ENCODE results near the gene KRTAP2-1.

KRTAP2-1 gene

DNA sequence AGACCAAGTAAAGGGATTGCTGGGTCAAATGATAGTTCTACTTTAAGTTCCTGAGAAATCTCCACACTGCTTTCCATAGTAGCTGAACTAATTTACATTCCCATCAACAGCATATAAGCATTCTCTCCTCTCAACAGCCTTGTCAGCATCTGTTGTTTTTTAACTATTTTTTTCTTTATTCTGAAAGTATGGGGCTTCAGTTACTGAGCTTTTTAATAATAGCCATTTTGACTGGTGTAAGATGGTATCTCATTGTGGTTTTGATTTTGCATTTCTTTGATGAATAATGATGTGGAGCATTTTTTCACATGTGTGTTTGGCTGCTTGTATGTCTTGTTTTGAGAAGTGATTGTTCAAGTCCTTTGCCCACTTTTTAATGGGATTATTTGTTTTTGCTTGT lies 5.5 kb upstream of the KRTAP2-1 start (continued):
- no peak for TF ChIP-seq ZNF560 (tag by site-specific recombination; IDR thresholded peaks at IDR 0.05; ENCODE audit: borderline replicate concordance)

DNA sequence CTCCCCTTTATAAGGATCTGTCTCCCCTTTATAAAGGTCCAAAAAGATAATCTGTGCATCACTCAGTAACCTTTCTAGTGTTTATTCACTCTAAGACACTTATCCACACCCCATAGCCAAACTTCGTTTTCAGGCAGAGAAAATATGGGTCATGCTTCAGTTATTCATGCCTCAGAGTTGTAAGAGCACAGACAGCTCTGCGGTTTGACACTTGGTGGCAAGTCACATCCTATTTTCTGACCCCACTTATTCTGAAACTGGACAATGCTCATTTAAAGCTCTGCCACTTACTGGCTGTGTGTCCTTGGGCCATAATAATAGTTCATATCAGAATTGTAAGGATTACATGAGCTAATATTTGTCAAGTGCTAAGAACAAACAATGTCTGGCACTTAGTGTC lies 2.0 kb upstream of the KRTAP2-1 start:
- Histone ChIP-seq H3K9me3 (ENCODE audit: control insufficient read depth, insufficient read depth, low read depth, low read length) (no peaks in the 10 kb centered on the region), H3K27ac (ENCODE audit: extremely low read depth, low read depth, low read length) (no peak overlapping the region), H3K4me1 (ENCODE audit: control insufficient read depth, insufficient read depth, low read length) (no peaks in the 10 kb centered on the region), H3K36me3 (ENCODE audit: control insufficient read depth in 2 of 2, insufficient read depth in 1 of 2, low read length in 2 of 2) (no peaks in the 10 kb centered on the region), H3K4me3 (ENCODE audit: low read depth, low read length) (no peak overlapping the region)
- ChIA-PET CTCF (no interaction called here), POLR2A (no interaction called here)
- TF ChIP-seq ZEB2 (tag by site-specific recombination; IDR thresholded peaks at IDR 0.05) (no peak), ZNF837 (tag by site-specific recombination; IDR thresholded peaks at IDR 0.05) (no peak), ZNF112 (tag by site-specific recombination; IDR thresholded peaks at IDR 0.05) (no peak), ZNF529 (tag by site-specific recombination; IDR thresholded peaks at IDR 0.05; ENCODE audit: insufficient replicate concordance) (no peak), ZBTB8A (tag by site-specific recombination; IDR thresholded peaks at IDR 0.05) (no peak)

DNA sequence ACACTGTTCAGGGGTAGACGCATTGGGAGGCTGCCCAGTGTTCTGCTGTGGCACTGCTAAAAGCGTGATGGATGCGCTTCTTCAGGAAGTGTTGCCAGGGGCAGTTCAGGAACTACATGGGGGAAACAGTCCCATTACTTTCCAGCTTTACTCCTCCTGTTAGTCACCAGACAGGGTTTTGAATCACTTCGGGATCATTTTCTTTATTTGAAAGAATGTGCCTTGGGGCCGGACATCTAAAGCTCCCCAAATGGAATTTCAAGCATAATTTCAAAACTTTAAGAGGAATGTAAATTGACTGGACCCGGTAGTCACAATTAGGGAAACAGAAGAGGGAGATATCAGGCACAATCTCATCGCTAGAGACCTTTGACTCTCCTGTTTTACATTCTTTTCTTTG lies 1.3 kb upstream of the KRTAP2-1 start:
- Histone ChIP-seq H3K4me1 (ENCODE audit: control insufficient read depth, insufficient read depth, low read length) (no peaks in the 10 kb centered on the region), H3K36me3 (ENCODE audit: control insufficient read depth in 2 of 2, insufficient read depth in 1 of 2, low read length in 2 of 2) (no peaks in the 10 kb centered on the region), H3K4me3 (ENCODE audit: low read depth, low read length) (no peak overlapping the region), H3K27ac (ENCODE audit: extremely low read depth, low read depth, low read length) (no peak overlapping the region), H3K9me3 (ENCODE audit: control insufficient read depth, insufficient read depth, low read depth, low read length) (no peaks in the 10 kb centered on the region; the same call in 1 of the 2 replicates)
- ChIA-PET POLR2A (no interaction called here), CTCF (interaction anchor here (0.6 to 0.7 kb wide), 2 partner anchors 340 to 355 kb away, joined by 4 to 5 read pairs; no protein-coding TSS in a partner anchor)
- TF ChIP-seq, protein P1, sequence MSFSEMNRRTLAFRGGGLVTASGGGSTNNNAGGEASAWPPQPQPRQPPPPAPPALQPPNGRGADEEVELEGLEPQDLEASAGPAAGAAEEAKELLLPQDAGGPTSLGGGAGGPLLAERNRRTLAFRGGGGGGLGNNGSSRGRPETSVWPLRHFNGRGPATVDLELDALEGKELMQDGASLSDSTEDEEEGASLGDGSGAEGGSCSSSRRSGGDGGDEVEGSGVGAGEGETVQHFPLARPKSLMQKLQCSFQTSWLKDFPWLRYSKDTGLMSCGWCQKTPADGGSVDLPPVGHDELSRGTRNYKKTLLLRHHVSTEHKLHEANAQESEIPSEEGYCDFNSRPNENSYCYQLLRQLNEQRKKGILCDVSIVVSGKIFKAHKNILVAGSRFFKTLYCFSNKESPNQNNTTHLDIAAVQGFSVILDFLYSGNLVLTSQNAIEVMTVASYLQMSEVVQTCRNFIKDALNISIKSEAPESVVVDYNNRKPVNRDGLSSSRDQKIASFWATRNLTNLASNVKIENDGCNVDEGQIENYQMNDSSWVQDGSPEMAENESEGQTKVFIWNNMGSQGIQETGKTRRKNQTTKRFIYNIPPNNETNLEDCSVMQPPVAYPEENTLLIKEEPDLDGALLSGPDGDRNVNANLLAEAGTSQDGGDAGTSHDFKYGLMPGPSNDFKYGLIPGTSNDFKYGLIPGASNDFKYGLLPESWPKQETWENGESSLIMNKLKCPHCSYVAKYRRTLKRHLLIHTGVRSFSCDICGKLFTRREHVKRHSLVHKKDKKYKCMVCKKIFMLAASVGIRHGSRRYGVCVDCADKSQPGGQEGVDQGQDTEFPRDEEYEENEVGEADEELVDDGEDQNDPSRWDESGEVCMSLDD (tag by site-specific recombination; IDR thresholded peaks at IDR 0.05): no peak
- no peak for TF ChIP-seq ZNF791 (tag by site-specific recombination; IDR thresholded peaks at IDR 0.05)
- TF ChIP-seq KLF1 (tag by site-specific recombination; IDR thresholded peaks at IDR 0.05): no peak
- no peak for TF ChIP-seq ZBTB8A (tag by site-specific recombination; IDR thresholded peaks at IDR 0.05)
- no peak for TF ChIP-seq HOXA7 (CRISPR knock-in tag; IDR thresholded peaks at IDR 0.05; ENCODE audit: borderline replicate concordance)
- no peak for TF ChIP-seq ZNF510 (tag by site-specific recombination; IDR thresholded peaks at IDR 0.05; ENCODE audit: insufficient replicate concordance)
- TF ChIP-seq GLI4 (tag by site-specific recombination; IDR thresholded peaks at IDR 0.05): no peak
- TF ChIP-seq ZNF121 (tag by site-specific recombination; IDR thresholded peaks at IDR 0.05): no peak
- no peak for TF ChIP-seq ZNF76 (tag by site-specific recombination; IDR thresholded peaks at IDR 0.05; ENCODE audit: borderline replicate concordance, low read depth)
- TF ChIP-seq ZNF623 (tag by site-specific recombination; IDR thresholded peaks at IDR 0.05): no peak
- TF ChIP-seq ZNF530 (tag by site-specific recombination; IDR thresholded peaks at IDR 0.05; ENCODE audit: low read depth): no peak
- no peak for TF ChIP-seq SALL2 (tag by site-specific recombination; IDR thresholded peaks at IDR 0.05; ENCODE audit: borderline replicate concordance)
- TF ChIP-seq, protein P2, sequence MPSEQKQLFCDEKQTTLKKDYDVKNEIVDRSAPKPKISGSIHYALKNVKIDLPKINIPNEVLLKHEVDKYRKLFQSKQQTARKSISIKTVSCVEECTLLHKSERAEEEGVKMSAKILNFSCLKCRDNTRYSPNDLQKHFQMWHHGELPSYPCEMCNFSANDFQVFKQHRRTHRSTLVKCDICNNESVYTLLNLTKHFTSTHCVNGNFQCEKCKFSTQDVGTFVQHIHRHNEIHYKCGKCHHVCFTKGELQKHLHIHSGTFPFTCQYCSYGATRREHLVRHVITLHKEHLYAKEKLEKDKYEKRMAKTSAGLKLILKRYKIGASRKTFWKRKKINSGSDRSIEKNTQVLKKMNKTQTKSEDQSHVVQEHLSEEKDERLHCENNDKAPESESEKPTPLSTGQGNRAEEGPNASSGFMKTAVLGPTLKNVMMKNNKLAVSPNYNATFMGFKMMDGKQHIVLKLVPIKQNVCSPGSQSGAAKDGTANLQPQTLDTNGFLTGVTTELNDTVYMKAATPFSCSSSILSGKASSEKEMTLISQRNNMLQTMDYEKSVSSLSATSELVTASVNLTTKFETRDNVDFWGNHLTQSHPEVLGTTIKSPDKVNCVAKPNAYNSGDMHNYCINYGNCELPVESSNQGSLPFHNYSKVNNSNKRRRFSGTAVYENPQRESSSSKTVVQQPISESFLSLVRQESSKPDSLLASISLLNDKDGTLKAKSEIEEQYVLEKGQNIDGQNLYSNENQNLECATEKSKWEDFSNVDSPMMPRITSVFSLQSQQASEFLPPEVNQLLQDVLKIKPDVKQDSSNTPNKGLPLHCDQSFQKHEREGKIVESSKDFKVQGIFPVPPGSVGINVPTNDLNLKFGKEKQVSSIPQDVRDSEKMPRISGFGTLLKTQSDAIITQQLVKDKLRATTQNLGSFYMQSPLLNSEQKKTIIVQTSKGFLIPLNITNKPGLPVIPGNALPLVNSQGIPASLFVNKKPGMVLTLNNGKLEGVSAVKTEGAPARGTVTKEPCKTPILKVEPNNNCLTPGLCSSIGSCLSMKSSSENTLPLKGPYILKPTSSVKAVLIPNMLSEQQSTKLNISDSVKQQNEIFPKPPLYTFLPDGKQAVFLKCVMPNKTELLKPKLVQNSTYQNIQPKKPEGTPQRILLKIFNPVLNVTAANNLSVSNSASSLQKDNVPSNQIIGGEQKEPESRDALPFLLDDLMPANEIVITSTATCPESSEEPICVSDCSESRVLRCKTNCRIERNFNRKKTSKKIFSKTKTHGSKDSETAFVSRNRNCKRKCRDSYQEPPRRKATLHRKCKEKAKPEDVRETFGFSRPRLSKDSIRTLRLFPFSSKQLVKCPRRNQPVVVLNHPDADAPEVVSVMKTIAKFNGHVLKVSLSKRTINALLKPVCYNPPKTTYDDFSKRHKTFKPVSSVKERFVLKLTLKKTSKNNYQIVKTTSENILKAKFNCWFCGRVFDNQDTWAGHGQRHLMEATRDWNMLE (tag by site-specific recombination; conservative IDR thresholded peaks at IDR 0.05; ENCODE audit: low read depth): no peak
- no peak for TF ChIP-seq ZNF433 (tag by site-specific recombination; IDR thresholded peaks at IDR 0.05; ENCODE audit: low read depth)
- TF ChIP-seq ZNF549 (tag by site-specific recombination; IDR thresholded peaks at IDR 0.05): no peak
- TF ChIP-seq, protein P3, sequence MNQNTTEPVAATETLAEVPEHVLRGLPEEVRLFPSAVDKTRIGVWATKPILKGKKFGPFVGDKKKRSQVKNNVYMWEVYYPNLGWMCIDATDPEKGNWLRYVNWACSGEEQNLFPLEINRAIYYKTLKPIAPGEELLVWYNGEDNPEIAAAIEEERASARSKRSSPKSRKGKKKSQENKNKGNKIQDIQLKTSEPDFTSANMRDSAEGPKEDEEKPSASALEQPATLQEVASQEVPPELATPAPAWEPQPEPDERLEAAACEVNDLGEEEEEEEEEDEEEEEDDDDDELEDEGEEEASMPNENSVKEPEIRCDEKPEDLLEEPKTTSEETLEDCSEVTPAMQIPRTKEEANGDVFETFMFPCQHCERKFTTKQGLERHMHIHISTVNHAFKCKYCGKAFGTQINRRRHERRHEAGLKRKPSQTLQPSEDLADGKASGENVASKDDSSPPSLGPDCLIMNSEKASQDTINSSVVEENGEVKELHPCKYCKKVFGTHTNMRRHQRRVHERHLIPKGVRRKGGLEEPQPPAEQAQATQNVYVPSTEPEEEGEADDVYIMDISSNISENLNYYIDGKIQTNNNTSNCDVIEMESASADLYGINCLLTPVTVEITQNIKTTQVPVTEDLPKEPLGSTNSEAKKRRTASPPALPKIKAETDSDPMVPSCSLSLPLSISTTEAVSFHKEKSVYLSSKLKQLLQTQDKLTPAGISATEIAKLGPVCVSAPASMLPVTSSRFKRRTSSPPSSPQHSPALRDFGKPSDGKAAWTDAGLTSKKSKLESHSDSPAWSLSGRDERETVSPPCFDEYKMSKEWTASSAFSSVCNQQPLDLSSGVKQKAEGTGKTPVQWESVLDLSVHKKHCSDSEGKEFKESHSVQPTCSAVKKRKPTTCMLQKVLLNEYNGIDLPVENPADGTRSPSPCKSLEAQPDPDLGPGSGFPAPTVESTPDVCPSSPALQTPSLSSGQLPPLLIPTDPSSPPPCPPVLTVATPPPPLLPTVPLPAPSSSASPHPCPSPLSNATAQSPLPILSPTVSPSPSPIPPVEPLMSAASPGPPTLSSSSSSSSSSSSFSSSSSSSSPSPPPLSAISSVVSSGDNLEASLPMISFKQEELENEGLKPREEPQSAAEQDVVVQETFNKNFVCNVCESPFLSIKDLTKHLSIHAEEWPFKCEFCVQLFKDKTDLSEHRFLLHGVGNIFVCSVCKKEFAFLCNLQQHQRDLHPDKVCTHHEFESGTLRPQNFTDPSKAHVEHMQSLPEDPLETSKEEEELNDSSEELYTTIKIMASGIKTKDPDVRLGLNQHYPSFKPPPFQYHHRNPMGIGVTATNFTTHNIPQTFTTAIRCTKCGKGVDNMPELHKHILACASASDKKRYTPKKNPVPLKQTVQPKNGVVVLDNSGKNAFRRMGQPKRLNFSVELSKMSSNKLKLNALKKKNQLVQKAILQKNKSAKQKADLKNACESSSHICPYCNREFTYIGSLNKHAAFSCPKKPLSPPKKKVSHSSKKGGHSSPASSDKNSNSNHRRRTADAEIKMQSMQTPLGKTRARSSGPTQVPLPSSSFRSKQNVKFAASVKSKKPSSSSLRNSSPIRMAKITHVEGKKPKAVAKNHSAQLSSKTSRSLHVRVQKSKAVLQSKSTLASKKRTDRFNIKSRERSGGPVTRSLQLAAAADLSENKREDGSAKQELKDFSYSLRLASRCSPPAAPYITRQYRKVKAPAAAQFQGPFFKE (tag by site-specific recombination; IDR thresholded peaks at IDR 0.05; ENCODE audit: borderline replicate concordance): no peak
